IgD-negative memory B cell (primary cell): ENCODE data around the gene FAT4. TPM values are rescaled to one million over a fixed set of nuclear protein-coding genes. Genes with fewer than 3 reads are reported as not detected.
A peak's percentile ranks its signal among the peaks of the same experiment; 100 is the strongest.

Experiments used
- H3K27ac Mint-ChIP-seq, 3 donors: one replicate each; pipeline ENCODE4 v1.8.0; 2020 to 2022; ENCODE audit warnings: mild to moderate bottlenecking in 3 of 3, mixed read lengths in 3 of 3, moderate library complexity in 1 of 3
- H3K27me3 Mint-ChIP-seq: one replicate; pipeline ENCODE4 v1.8.0; 2021; ENCODE audit warnings: mixed read lengths
- H3K36me3 Mint-ChIP-seq: one replicate; pipeline ENCODE4 v1.8.0; 2020; ENCODE audit warnings: mild to moderate bottlenecking, mixed read lengths
- H3K4me1 Mint-ChIP-seq, 3 donors: one replicate each; pipeline ENCODE4 v1.8.0; 2020 to 2022; ENCODE audit warnings: mixed read lengths in 3 of 3, mild to moderate bottlenecking in 1 of 3
- H3K4me3 Mint-ChIP-seq, 4 donors: one replicate each; pipeline ENCODE4 v1.8.0; 2020 to 2022; ENCODE audit warnings: mild to moderate bottlenecking in 4 of 4, mixed read lengths in 4 of 4, moderate library complexity in 3 of 4
- H3K9me3 Mint-ChIP-seq, 3 donors: one replicate each; pipeline ENCODE4 v1.8.0; 2020 to 2021; ENCODE audit warnings: mixed read lengths in 3 of 3, mild to moderate bottlenecking in 1 of 3
- polyA plus RNA-seq: library from polyadenylated mRNA; unstranded; fragments of 300-500 nt; fragmentation: Illumina TruSeq; gene quantifications from one replicate; pipeline ENCODE4 v1.2.3, GENCODE V29; 2021

Gene FAT4
- polyA plus RNA-seq = not detected

GRCh38 chr4:125314676-125315575 is at the start of gene FAT4:
TSS of gene FAT4 (plus strand) at chr4:125314955. CDS start at chr4:125316412, 1,457 bp downstream.
- peaks cover 42% of the 10 kb centered on the region for H3K27me3 Mint-ChIP-seq
- peaks cover 9 to 16% (median 11%) of the 10 kb centered on the region in 3 donors for H3K4me1 Mint-ChIP-seq

GRCh38 chr4:125265846-125266245 is 48.9 kb upstream of the FAT4 start:
- Mint-ChIP-seq H3K4me1 (no peaks in the 10 kb centered on the region), H3K4me3 (no peak overlapping the region), H3K36me3 (no peaks in the 10 kb centered on the region)

More at GRCh38 chr4:125314676-125315575, at the start of gene FAT4:
- H3K27ac Mint-ChIP-seq = no peak within 1 kb of the TSS
- H3K9me3 Mint-ChIP-seq = no peaks in the 10 kb centered on the region
- H3K4me3 Mint-ChIP-seq = peak within 1 kb of the TSS; percentile 51 to 92 (median 84)
- H3K36me3 Mint-ChIP-seq = peaks cover 3% of the 10 kb centered on the region

GRCh38 chr4:125266901-125267604 is 47.7 kb upstream of the FAT4 start:
- Mint-ChIP-seq H3K27me3 (no peaks in the 10 kb centered on the region), H3K4me3 (no peak overlapping the region), H3K4me1 (no peaks in the 10 kb centered on the region), H3K36me3 (no peaks in the 10 kb centered on the region), H3K27ac (no peak overlapping the region), H3K9me3 (no peaks in the 10 kb centered on the region)

More at GRCh38 chr4:125265846-125266245, 48.9 kb upstream of the FAT4 start:
- Mint-ChIP-seq H3K27me3 (no peaks in the 10 kb centered on the region), H3K27ac (no peak overlapping the region), H3K9me3 (no peaks in the 10 kb centered on the region)

- Mint-ChIP-seq H3K4me3 (no peak overlapping the region), H3K27ac (no peak overlapping the region), H3K36me3 (no peaks in the 10 kb centered on the region), H3K27me3 (no peaks in the 10 kb centered on the region), H3K9me3 (peaks cover 0 to 2% (median 0%) of the 10 kb centered on the region in 3 donors), H3K4me1 (no peaks in the 10 kb centered on the region)
These were observed 47.1 kb upstream of the FAT4 start for GRCh38 chr4:125267630-125268029.

GRCh38 chr4:125268068-125268755 is 46.5 kb upstream of the FAT4 start:
- Mint-ChIP-seq H3K4me1 (no peaks in the 10 kb centered on the region), H3K36me3 (no peaks in the 10 kb centered on the region), H3K9me3 (peaks cover 0 to 2% (median 0%) of the 10 kb centered on the region in 3 donors), H3K27me3 (no peaks in the 10 kb centered on the region), H3K4me3 (no peak overlapping the region), H3K27ac (no peak overlapping the region)

- Mint-ChIP-seq H3K36me3 (no peaks in the 10 kb centered on the region), H3K4me1 (no peaks in the 10 kb centered on the region), H3K27me3 (no peaks in the 10 kb centered on the region), H3K9me3 (peaks cover 0 to 2% (median 0%) of the 10 kb centered on the region in 3 donors), H3K27ac (no peak overlapping the region), H3K4me3 (no peak overlapping the region)
These were observed 37.9 kb upstream of the FAT4 start for GRCh38 chr4:125276811-125277210.

- Mint-ChIP-seq H3K27ac (no peak overlapping the region), H3K4me1 (no peaks in the 10 kb centered on the region), H3K27me3 (no peaks in the 10 kb centered on the region), H3K4me3 (no peak overlapping the region), H3K36me3 (no peaks in the 10 kb centered on the region), H3K9me3 (no peaks in the 10 kb centered on the region)
These were observed 37.0 kb upstream of the FAT4 start for GRCh38 chr4:125277790-125278189.

GRCh38 chr4:125280892-125281403 is 33.8 kb upstream of the FAT4 start:
- H3K4me3 Mint-ChIP-seq = no peak overlapping the region
- H3K9me3 Mint-ChIP-seq = no peaks in the 10 kb centered on the region
- no peaks in the 10 kb centered on the region for H3K36me3 Mint-ChIP-seq
- no peak overlapping the region for H3K27ac Mint-ChIP-seq
- peaks cover 0 to 1% (median 0%) of the 10 kb centered on the region in 3 donors for H3K4me1 Mint-ChIP-seq
- H3K27me3 Mint-ChIP-seq = no peaks in the 10 kb centered on the region

GRCh38 chr4:125283707-125284279 is 31.0 kb upstream of the FAT4 start:
- no peaks in the 10 kb centered on the region for H3K27me3 Mint-ChIP-seq
- peaks cover 0 to 4% (median 0%) of the 10 kb centered on the region in 3 donors for H3K9me3 Mint-ChIP-seq
- H3K36me3 Mint-ChIP-seq = no peaks in the 10 kb centered on the region
- no peak overlapping the region for H3K27ac Mint-ChIP-seq
- H3K4me1 Mint-ChIP-seq = peaks cover 0 to 1% (median 0%) of the 10 kb centered on the region in 3 donors
- no peak overlapping the region for H3K4me3 Mint-ChIP-seq

GRCh38 chr4:125297116-125297515 is 17.6 kb upstream of the FAT4 start:
- Mint-ChIP-seq H3K4me3 (no peak overlapping the region), H3K9me3 (peaks cover 3 to 5% (median 3%) of the 10 kb centered on the region in 3 donors), H3K27me3 (no peaks in the 10 kb centered on the region), H3K36me3 (no peaks in the 10 kb centered on the region), H3K27ac (no peak overlapping the region), H3K4me1 (no peaks in the 10 kb centered on the region)

GRCh38 chr4:125303058-125303457 is 11.7 kb upstream of the FAT4 start:
- Mint-ChIP-seq H3K4me3 (no peak overlapping the region), H3K27me3 (no peaks in the 10 kb centered on the region), H3K27ac (no peak overlapping the region), H3K9me3 (peaks cover 0 to 2% (median 0%) of the 10 kb centered on the region in 3 donors), H3K4me1 (no peaks in the 10 kb centered on the region), H3K36me3 (no peaks in the 10 kb centered on the region)

- Mint-ChIP-seq H3K27me3 (no peaks in the 10 kb centered on the region), H3K36me3 (no peaks in the 10 kb centered on the region), H3K27ac (no peak overlapping the region), H3K4me1 (no peaks in the 10 kb centered on the region), H3K9me3 (no peaks in the 10 kb centered on the region), H3K4me3 (no peak overlapping the region)
These were observed 10.9 kb upstream of the FAT4 start for GRCh38 chr4:125303821-125304220.

- Mint-ChIP-seq H3K27me3 (no peaks in the 10 kb centered on the region), H3K4me1 (no peaks in the 10 kb centered on the region), H3K4me3 (no peak overlapping the region), H3K36me3 (no peaks in the 10 kb centered on the region), H3K9me3 (no peaks in the 10 kb centered on the region), H3K27ac (no peak overlapping the region)
These were observed 8.6 kb upstream of the FAT4 start for GRCh38 chr4:125306112-125306511.

GRCh38 chr4:125306533-125306932 is 8.2 kb upstream of the FAT4 start:
- Mint-ChIP-seq H3K27ac (no peak overlapping the region), H3K4me3 (no peak overlapping the region), H3K27me3 (no peaks in the 10 kb centered on the region), H3K9me3 (no peaks in the 10 kb centered on the region), H3K4me1 (no peaks in the 10 kb centered on the region), H3K36me3 (no peaks in the 10 kb centered on the region)
